GM12892 (cell line): ENCODE data around the gene LRWD1.
A peak's percentile ranks its signal among the peaks of the same experiment; 100 is the strongest.
"Not testable (repeated sequence)": the region's sequence is repeated elsewhere in the genome, so short reads cannot be mapped to it uniquely, and the experiment has no call there.

Experiments used
- DNase-seq: peaks from one replicate; pipeline ENCODE4 v3.0.0; 2011; ENCODE audit not compliant: insufficient read length
- FAIRE-seq: peaks from 2 replicates; lab custom pipeline; 2011; peaks lifted over from hg19 to GRCh38; lab: Jason Lieb, UNC
- POLR2A ChIP-seq: IDR thresholded peaks from 2 replicates; pipeline ENCODE4 v1.6.1; 2011; ENCODE audit warnings: low read depth, low read length, control low read depth
- POLR2AphosphoS5 ChIP-seq: IDR thresholded peaks from 2 replicates; pipeline ENCODE4 v1.6.1; 2011; ENCODE audit warnings: low read depth, low read length, control low read depth
- TAF1 ChIP-seq: IDR thresholded peaks from 2 replicates; pipeline ENCODE4 v1.6.1; 2011; ENCODE audit warnings: low read depth, mild to moderate bottlenecking, control low read depth, low read length, borderline replicate concordance

Gene LRWD1

GRCh38 chr7:102472126-102473041, 7.6 kb downstream of the LRWD1 start:
- no peak for FAIRE-seq
- DNase-seq = no peak
- TF ChIP-seq TAF1 = no peak
- TF ChIP-seq POLR2AphosphoS5 = no peak; the same call in 1 of the 2 replicates
- TF ChIP-seq POLR2A = no peak

- no peak for DNase-seq
- no peak for FAIRE-seq
- no peak for TF ChIP-seq POLR2AphosphoS5
- TF ChIP-seq POLR2A = no peak
- TF ChIP-seq TAF1 = no peak
Measured at GRCh38 chr7:102473271-102473991, 8.6 kb downstream of the LRWD1 start.

- not testable (repeated sequence) for DNase-seq, FAIRE-seq
Measured at GRCh38 chr7:102474116-102474515, 9.3 kb downstream of the LRWD1 start.

- not testable (repeated sequence) for DNase-seq, FAIRE-seq
Measured at GRCh38 chr7:102474736-102475435, 10.1 kb downstream of the LRWD1 start.

- FAIRE-seq, DNase-seq: not testable (repeated sequence)
- 0 out of 2 replicates have a peak, but pooled peaks have one; percentile 25 for TF ChIP-seq TAF1
Measured at GRCh38 chr7:102478314-102479208, 13.8 kb downstream of the LRWD1 start, which contains the start of gene POLR2J. Gene POLR2J (minus strand): TSS chr7:102478922. CDS start chr7:102478860, 62 bp downstream.

GRCh38 chr7:102479209-102479584, 14.4 kb downstream of the LRWD1 start:
- not testable (repeated sequence) for FAIRE-seq, DNase-seq

- DNase-seq, FAIRE-seq: not testable (repeated sequence)
Measured at GRCh38 chr7:102479982-102480637, 15.3 kb downstream of the LRWD1 start.

GRCh38 chr7:102481962-102482361, 17.2 kb downstream of the LRWD1 start:
- not testable (repeated sequence) for FAIRE-seq, DNase-seq

GRCh38 chr7:102484317-102484716, 19.5 kb downstream of the LRWD1 start:
- FAIRE-seq, DNase-seq: not testable (repeated sequence)

GRCh38 chr7:102490529-102491075, 25.8 kb downstream of the LRWD1 start:
- not testable (repeated sequence) for DNase-seq, FAIRE-seq

- not testable (repeated sequence) for FAIRE-seq, DNase-seq
Measured at GRCh38 chr7:102493220-102493935, 28.6 kb downstream of the LRWD1 start.

- FAIRE-seq, DNase-seq: not testable (repeated sequence)
Measured at GRCh38 chr7:102494026-102494425, 29.2 kb downstream of the LRWD1 start.

- DNase-seq, FAIRE-seq: not testable (repeated sequence)
Measured at GRCh38 chr7:102494473-102495149, 29.8 kb downstream of the LRWD1 start.

GRCh38 chr7:102496861-102497260, 32.1 kb downstream of the LRWD1 start:
- not testable (repeated sequence) for FAIRE-seq

GRCh38 chr7:102497308-102497707, 32.5 kb downstream of the LRWD1 start:
- FAIRE-seq, DNase-seq: not testable (repeated sequence)

More at GRCh38 chr7:102496861-102497260, 32.1 kb downstream of the LRWD1 start:
- not testable (repeated sequence) for DNase-seq

- not testable (repeated sequence) for FAIRE-seq, DNase-seq
Measured at GRCh38 chr7:102498321-102498720, 33.5 kb downstream of the LRWD1 start.
